Measurements from ENCODE around the gene GPC1.

GPC1 gene

GRCh38 chr2:240467659-240468302 is 32.3 kb downstream of the GPC1 start:
- Histone ChIP-seq H3K36me3 (ENCODE audit: control insufficient read depth in 1 of 2, insufficient read depth in 2 of 2, low read length in 2 of 2) (peaks cover 0 to 11% of the 10 kb centered on the region in 2 donors), H3K27ac (ENCODE audit: low read depth, low read length) (no peak overlapping the region), H3K9me3 (ENCODE audit: control insufficient read depth in 1 of 2, low read length in 2 of 2) (no peaks in the 10 kb centered on the region), H3K27me3 (ENCODE audit: control insufficient read depth in 1 of 2, insufficient read depth in 2 of 2, low read length in 2 of 2) (no peaks in the 10 kb centered on the region), H3K4me3 (ENCODE audit: low read depth in 1 of 2, low read length in 2 of 2) (no peak overlapping the region), H3K4me1 (ENCODE audit: control insufficient read depth in 1 of 2, insufficient read depth in 2 of 2, low read length in 2 of 2) (no peaks in the 10 kb centered on the region), H3K9ac (ENCODE audit: low read depth in 1 of 2, low read length in 2 of 2) (no peak overlapping the region)

- Histone ChIP-seq H3K9me3 (ENCODE audit: control insufficient read depth in 1 of 2, low read length in 2 of 2) (no peaks in the 10 kb centered on the region), H3K9ac (ENCODE audit: low read depth in 1 of 2, low read length in 2 of 2) (no peak overlapping the region), H3K4me1 (ENCODE audit: control insufficient read depth in 1 of 2, insufficient read depth in 2 of 2, low read length in 2 of 2) (no peaks in the 10 kb centered on the region), H3K27ac (ENCODE audit: low read depth, low read length) (no peak overlapping the region), H3K4me3 (ENCODE audit: low read depth in 1 of 2, low read length in 2 of 2) (no peak overlapping the region), H3K36me3 (ENCODE audit: control insufficient read depth in 1 of 2, insufficient read depth in 2 of 2, low read length in 2 of 2) (peaks cover 0 to 11% of the 10 kb centered on the region in 2 donors), H3K27me3 (ENCODE audit: control insufficient read depth in 1 of 2, insufficient read depth in 2 of 2, low read length in 2 of 2) (no peaks in the 10 kb centered on the region)
These were observed 33.1 kb downstream of the GPC1 start for GRCh38 chr2:240468303-240469238.

GRCh38 chr2:240469239-240469636 is 33.8 kb downstream of the GPC1 start:
- Histone ChIP-seq H3K9ac (ENCODE audit: low read depth in 1 of 2, low read length in 2 of 2) (no peak overlapping the region), H3K4me1 (ENCODE audit: control insufficient read depth in 1 of 2, insufficient read depth in 2 of 2, low read length in 2 of 2) (no peaks in the 10 kb centered on the region), H3K27me3 (ENCODE audit: control insufficient read depth in 1 of 2, insufficient read depth in 2 of 2, low read length in 2 of 2) (no peaks in the 10 kb centered on the region), H3K27ac (ENCODE audit: low read depth, low read length) (peak overlapping the region; percentile 32), H3K4me3 (ENCODE audit: low read depth in 1 of 2, low read length in 2 of 2) (no peak overlapping the region), H3K36me3 (ENCODE audit: control insufficient read depth in 1 of 2, insufficient read depth in 2 of 2, low read length in 2 of 2) (peaks cover 0 to 5% of the 10 kb centered on the region in 2 donors), H3K9me3 (ENCODE audit: control insufficient read depth in 1 of 2, low read length in 2 of 2) (no peaks in the 10 kb centered on the region)

GRCh38 chr2:240469740-240470139 is 34.3 kb downstream of the GPC1 start:
- peak overlapping the region; percentile 32 for H3K27ac ChIP-seq (ENCODE audit: low read depth, low read length)
- H3K36me3 ChIP-seq (ENCODE audit: control insufficient read depth in 1 of 2, insufficient read depth in 2 of 2, low read length in 2 of 2), result peaks cover 0 to 4% of the 10 kb centered on the region in 2 donors
- H3K4me1 ChIP-seq (ENCODE audit: control insufficient read depth in 1 of 2, insufficient read depth in 2 of 2, low read length in 2 of 2), result no peaks in the 10 kb centered on the region
- H3K9me3 ChIP-seq (ENCODE audit: control insufficient read depth in 1 of 2, low read length in 2 of 2), result no peaks in the 10 kb centered on the region
- no peaks in the 10 kb centered on the region for H3K27me3 ChIP-seq (ENCODE audit: control insufficient read depth in 1 of 2, insufficient read depth in 2 of 2, low read length in 2 of 2)
- H3K9ac ChIP-seq (ENCODE audit: low read depth in 1 of 2, low read length in 2 of 2), result no peak overlapping the region
- H3K4me3 ChIP-seq (ENCODE audit: low read depth in 1 of 2, low read length in 2 of 2), result no peak overlapping the region

DNA sequence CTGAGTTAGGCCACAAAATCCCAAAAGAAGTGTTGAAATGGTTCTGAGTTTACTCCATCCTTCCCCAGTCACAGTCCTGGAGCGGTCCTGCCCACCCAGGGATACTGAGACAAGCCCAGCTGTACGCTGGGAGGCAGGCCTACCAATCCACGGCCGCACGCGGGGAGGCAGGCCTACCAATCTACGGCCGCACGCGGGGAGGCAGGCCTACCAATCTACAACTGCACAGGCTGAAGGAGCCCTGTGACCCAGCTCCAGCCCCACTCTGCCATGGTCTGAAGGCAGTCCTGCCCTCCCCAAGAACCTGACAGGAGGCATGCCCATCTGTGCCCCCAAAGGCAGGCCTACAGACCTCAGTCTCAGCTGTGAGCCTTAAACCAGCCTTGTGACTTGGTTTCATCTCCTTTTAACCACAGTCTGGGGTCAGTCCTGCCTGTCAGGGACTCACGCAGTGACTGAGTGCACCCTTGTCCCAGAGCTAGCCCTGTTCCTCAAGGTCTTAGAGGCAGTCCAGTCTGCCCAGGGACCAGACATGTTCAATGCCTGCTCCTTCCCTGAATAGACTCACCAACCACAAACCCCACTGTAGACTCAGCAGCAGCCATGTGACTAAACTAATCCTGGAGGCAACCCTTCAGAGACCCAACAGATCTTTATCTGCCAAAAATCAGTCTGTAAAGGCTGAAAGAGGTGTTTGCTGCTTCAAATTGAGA is 36.8 kb downstream of the GPC1 start:
- Histone ChIP-seq H3K9me3 (ENCODE audit: control insufficient read depth in 1 of 2, low read length in 2 of 2) (peaks cover 0 to 3% of the 10 kb centered on the region in 2 donors), H3K27me3 (ENCODE audit: control insufficient read depth in 1 of 2, insufficient read depth in 2 of 2, low read length in 2 of 2) (no peaks in the 10 kb centered on the region), H3K27ac (ENCODE audit: low read depth, low read length) (no peak overlapping the region), H3K36me3 (ENCODE audit: control insufficient read depth in 1 of 2, insufficient read depth in 2 of 2, low read length in 2 of 2) (peaks cover 0 to 6% of the 10 kb centered on the region in 2 donors), H3K4me3 (ENCODE audit: low read depth in 1 of 2, low read length in 2 of 2) (no peak overlapping the region), H3K9ac (ENCODE audit: low read depth in 1 of 2, low read length in 2 of 2) (no peak overlapping the region), H3K4me1 (ENCODE audit: control insufficient read depth in 1 of 2, insufficient read depth in 2 of 2, low read length in 2 of 2) (no peaks in the 10 kb centered on the region)

- Histone ChIP-seq H3K9me3 (ENCODE audit: control insufficient read depth in 1 of 2, low read length in 2 of 2) (peaks cover 0 to 3% of the 10 kb centered on the region in 2 donors), H3K27ac (ENCODE audit: low read depth, low read length) (no peak overlapping the region), H3K4me1 (ENCODE audit: control insufficient read depth in 1 of 2, insufficient read depth in 2 of 2, low read length in 2 of 2) (no peaks in the 10 kb centered on the region), H3K4me3 (ENCODE audit: low read depth in 1 of 2, low read length in 2 of 2) (no peak overlapping the region), H3K9ac (ENCODE audit: low read depth in 1 of 2, low read length in 2 of 2) (no peak overlapping the region), H3K27me3 (ENCODE audit: control insufficient read depth in 1 of 2, insufficient read depth in 2 of 2, low read length in 2 of 2) (no peaks in the 10 kb centered on the region), H3K36me3 (ENCODE audit: control insufficient read depth in 1 of 2, insufficient read depth in 2 of 2, low read length in 2 of 2) (peaks cover 0 to 6% of the 10 kb centered on the region in 2 donors)
These were observed 37.7 kb downstream of the GPC1 start for GRCh38 chr2:240473211-240473610.

GRCh38 chr2:240477916-240478315 is 42.5 kb downstream of the GPC1 start:
- no peak overlapping the region for H3K9ac ChIP-seq (ENCODE audit: low read depth in 1 of 2, low read length in 2 of 2)
- no peaks in the 10 kb centered on the region for H3K4me1 ChIP-seq (ENCODE audit: control insufficient read depth in 1 of 2, insufficient read depth in 2 of 2, low read length in 2 of 2)
- no peak overlapping the region for H3K4me3 ChIP-seq (ENCODE audit: low read depth in 1 of 2, low read length in 2 of 2)
- peaks cover 0 to 3% of the 10 kb centered on the region in 2 donors for H3K9me3 ChIP-seq (ENCODE audit: control insufficient read depth in 1 of 2, low read length in 2 of 2)
- H3K36me3 ChIP-seq (ENCODE audit: control insufficient read depth in 1 of 2, insufficient read depth in 2 of 2, low read length in 2 of 2), result peaks cover 0 to 3% of the 10 kb centered on the region in 2 donors
- H3K27ac ChIP-seq (ENCODE audit: low read depth, low read length), result no peak overlapping the region
- no peaks in the 10 kb centered on the region for H3K27me3 ChIP-seq (ENCODE audit: control insufficient read depth in 1 of 2, insufficient read depth in 2 of 2, low read length in 2 of 2)

DNA sequence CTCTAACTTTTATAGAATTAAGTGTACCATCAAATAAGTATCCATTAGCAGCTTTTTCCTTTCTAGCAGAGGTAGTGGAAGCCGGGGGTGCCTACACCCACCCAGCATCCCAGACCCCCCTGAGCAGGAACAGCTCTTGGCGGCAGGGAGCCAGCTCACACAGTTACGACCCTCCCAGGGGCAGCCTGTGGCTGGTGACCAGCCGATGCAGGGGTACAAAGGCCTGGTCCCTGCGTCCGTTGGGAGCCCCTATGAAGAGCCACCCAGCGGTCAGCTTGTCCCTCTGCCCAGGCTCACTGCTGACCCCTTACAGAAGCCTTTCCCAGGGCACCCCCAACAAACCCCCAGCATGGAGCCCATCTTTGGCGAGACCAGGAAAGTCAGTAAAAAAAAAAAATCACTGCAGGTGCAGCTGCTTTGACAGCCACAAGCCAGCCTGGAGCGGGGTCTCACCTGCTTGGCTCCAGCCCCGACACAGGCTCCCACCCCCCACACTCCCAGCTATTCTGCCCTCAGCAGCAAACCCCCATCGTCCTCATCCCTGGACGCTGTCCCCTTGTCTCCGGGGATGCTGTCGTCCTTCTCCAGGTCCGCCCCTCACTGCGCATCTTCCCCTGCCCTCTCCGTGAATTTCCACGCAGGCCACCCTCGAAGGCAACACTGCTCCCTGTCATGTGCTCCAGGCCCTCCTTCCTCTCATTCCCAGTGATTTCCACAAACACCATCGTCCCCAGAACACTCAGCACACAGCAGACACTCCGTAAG is 43.1 kb downstream of the GPC1 start:
- peaks cover 0 to 3% of the 10 kb centered on the region in 2 donors for H3K36me3 ChIP-seq (ENCODE audit: control insufficient read depth in 1 of 2, insufficient read depth in 2 of 2, low read length in 2 of 2)
- peaks cover 0 to 3% of the 10 kb centered on the region in 2 donors for H3K9me3 ChIP-seq (ENCODE audit: control insufficient read depth in 1 of 2, low read length in 2 of 2)
- H3K27ac ChIP-seq (ENCODE audit: low read depth, low read length), result no peak overlapping the region
- no peaks in the 10 kb centered on the region for H3K4me1 ChIP-seq (ENCODE audit: control insufficient read depth in 1 of 2, insufficient read depth in 2 of 2, low read length in 2 of 2)
- H3K9ac ChIP-seq (ENCODE audit: low read depth in 1 of 2, low read length in 2 of 2), result no peak overlapping the region
- no peak overlapping the region for H3K4me3 ChIP-seq (ENCODE audit: low read depth in 1 of 2, low read length in 2 of 2)
- H3K27me3 ChIP-seq (ENCODE audit: control insufficient read depth in 1 of 2, insufficient read depth in 2 of 2, low read length in 2 of 2), result no peaks in the 10 kb centered on the region

DNA sequence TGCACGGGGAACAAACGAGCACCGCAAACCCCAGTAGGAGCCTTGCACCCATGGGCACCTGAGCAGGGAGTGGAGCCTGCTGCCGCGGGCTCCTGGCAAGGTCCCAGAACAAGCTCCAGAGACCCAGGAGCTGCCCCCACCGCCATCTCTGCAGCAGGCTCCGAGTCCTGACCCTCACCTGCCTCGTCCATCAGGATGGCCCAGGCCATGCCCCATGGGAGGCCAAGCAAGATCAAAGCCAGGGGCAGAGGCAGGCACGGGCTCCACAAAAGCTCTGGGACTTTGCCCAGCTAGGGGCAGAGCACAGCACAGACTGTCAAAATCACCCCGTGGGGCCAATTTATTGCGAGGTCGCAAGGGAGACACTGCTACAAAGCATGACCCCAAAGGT is 43.6 kb downstream of the GPC1 start:
- Histone ChIP-seq H3K27me3 (ENCODE audit: control insufficient read depth in 1 of 2, insufficient read depth in 2 of 2, low read length in 2 of 2) (no peaks in the 10 kb centered on the region), H3K9me3 (ENCODE audit: control insufficient read depth in 1 of 2, low read length in 2 of 2) (peaks cover 0 to 3% of the 10 kb centered on the region in 2 donors), H3K4me3 (ENCODE audit: low read depth in 1 of 2, low read length in 2 of 2) (no peak overlapping the region), H3K4me1 (ENCODE audit: control insufficient read depth in 1 of 2, insufficient read depth in 2 of 2, low read length in 2 of 2) (no peaks in the 10 kb centered on the region), H3K36me3 (ENCODE audit: control insufficient read depth in 1 of 2, insufficient read depth in 2 of 2, low read length in 2 of 2) (peaks cover 0 to 3% of the 10 kb centered on the region in 2 donors), H3K9ac (ENCODE audit: low read depth in 1 of 2, low read length in 2 of 2) (no peak overlapping the region), H3K27ac (ENCODE audit: low read depth, low read length) (no peak overlapping the region)
